GM23248 (cell line): ENCODE results near the gene DCANP1. TPM values are rescaled to one million over a fixed set of nuclear protein-coding genes. Genes with fewer than 3 reads are reported as not detected.

Experiments
- DNase-seq: peaks from one replicate; pipeline ENCODE4 v3.0.0-alpha.2; 2015
- H2AFZ ChIP-seq: fragments of 200-600 bp; sonication (generic); 2 replicates; pipeline ENCODE4 v1.6.1; 2016; ENCODE audit warnings: antibody characterized with exemption
- H3F3A ChIP-seq: fragments of 200-600 bp; sonication (generic); 2 replicates; pipeline ENCODE4 v1.6.1; 2016; ENCODE audit warnings: mild to moderate bottlenecking, antibody characterized with exemption, mixed run types; ENCODE audit not compliant: insufficient read depth
- H3K27ac ChIP-seq: fragments of 200-600 bp; sonication (generic); 2 replicates; pipeline ENCODE4 v1.5.1; 2016; ENCODE audit warnings: mild to moderate bottlenecking
- H3K27me3 ChIP-seq: fragments of 200-600 bp; sonication (generic); replicated peaks from 2 replicates; pipeline ENCODE4 v1.6.1; 2016; ENCODE audit warnings: mild to moderate bottlenecking; ENCODE audit not compliant: insufficient read depth
- H3K36me3 ChIP-seq: fragments of 200-600 bp; sonication (generic); 2 replicates; pipeline ENCODE4 v1.6.1; 2016; ENCODE audit warnings: low read depth, mild to moderate bottlenecking
- H3K4me1 ChIP-seq: fragments of 200-600 bp; sonication (generic); 2 replicates; pipeline ENCODE4 v1.6.1; 2016; ENCODE audit warnings: mild to moderate bottlenecking; ENCODE audit not compliant: insufficient read depth
- H3K4me2 ChIP-seq: fragments of 200-600 bp; sonication (generic); one replicate; pipeline ENCODE4 v1.6.1; 2016; ENCODE audit warnings: mild to moderate bottlenecking; ENCODE audit not compliant: unreplicated experiment
- H3K4me3 ChIP-seq: fragments of 200-600 bp; sonication (generic); 2 replicates; pipeline ENCODE4 v1.5.1; 2016; ENCODE audit warnings: mild to moderate bottlenecking
- H3K79me2 ChIP-seq: fragments of 200-600 bp; sonication (generic); 2 replicates; pipeline ENCODE4 v1.6.1; 2016; ENCODE audit warnings: mild to moderate bottlenecking; ENCODE audit not compliant: insufficient read depth
- H3K9ac ChIP-seq: fragments of 200-600 bp; sonication (generic); 2 replicates; pipeline ENCODE4 v1.6.1; 2016; ENCODE audit warnings: mild to moderate bottlenecking
- H3K9me2 ChIP-seq: fragments of 200-600 bp; sonication (generic); 2 replicates; pipeline ENCODE4 v1.6.1; 2016; ENCODE audit warnings: mixed run types, mild to moderate bottlenecking, moderate library complexity; ENCODE audit not compliant: insufficient read depth
- H3K9me3 ChIP-seq: fragments of 200-600 bp; sonication (generic); one replicate; pipeline ENCODE4 v1.6.1; 2017; ENCODE audit warnings: low read depth
- H4K20me1 ChIP-seq: fragments of 200-600 bp; sonication (generic); 2 replicates; pipeline ENCODE4 v1.6.0; 2016; ENCODE audit not compliant: insufficient read depth
- EZH2 ChIP-seq: fragments of 200-600 bp; sonication (generic); IDR thresholded peaks from 2 replicates; pipeline ENCODE4 v1.6.1; 2018; ENCODE audit warnings: antibody characterized with exemption, mild to moderate bottlenecking; ENCODE audit not compliant: insufficient read depth, poor library complexity, severe bottlenecking
- EZH2phosphoT487 ChIP-seq: fragments of 200-600 bp; sonication (generic); IDR thresholded peaks from 2 replicates; pipeline ENCODE4 v1.6.1; 2018; ENCODE audit warnings: antibody characterized with exemption, moderate library complexity, mild to moderate bottlenecking, low read depth; ENCODE audit not compliant: insufficient read depth
- WGBS, 2 experiments: methylation state at CpG; one replicate each; pipeline ENCODE4 v1.1.6; 2015 to 2017; ENCODE audit warnings: low lambda C conversion rate in 2 of 2, low coverage in 1 of 2; ENCODE audit errors: missing lambda C conversion rate in 2 of 2; 5-methylcytosine and 5-hydroxymethylcytosine counted together
- in situ Hi-C: fragments of 300-500 bp; cut with MboI; formaldehyde crosslinking; loops from 2 replicates; pipeline ENCODE4 v1.15.0; 2020
- polyA plus RNA-seq: library from polyadenylated mRNA; unstranded; fragments of >200 nt; fragmentation: Nextera tagmentation; extraction: Ambion mirVana; gene quantifications from 2 replicates; pipeline ENCODE4 v1.2.1, GENCODE V29; 2016
- total RNA-seq: library from RNA; depleted of rRNA; stranded (reverse); fragments of >200 nt; shearing (Covaris generic); gene quantifications from 2 replicates; pipeline ENCODE4 v1.2.3, GENCODE V29; 2014

DCANP1 gene
- total and polyA plus RNA-seq, 2 experiments from 2014 or later, result not detected

GRCh38 chr5:135422419-135422818 is 24.7 kb downstream of the DCANP1 start:
- H3K9ac ChIP-seq, result no peak overlapping the region
- H3K79me2 ChIP-seq, result no peaks in the 10 kb centered on the region

GRCh38 chr5:135417083-135417482 is 30.1 kb downstream of the DCANP1 start:
- Histone ChIP-seq H2AFZ (no peak overlapping the region), H3K4me3 (no peak overlapping the region), H4K20me1 (no peaks in the 10 kb centered on the region), H3F3A (no peaks in the 10 kb centered on the region), H3K9me3 (no peaks in the 10 kb centered on the region), H3K27me3 (peaks cover 21% of the 10 kb centered on the region), H3K4me1 (no peaks in the 10 kb centered on the region), H3K36me3 (no peaks in the 10 kb centered on the region), H3K4me2 (no peak overlapping the region), H3K27ac (no peak overlapping the region), H3K9ac (no peak overlapping the region), H3K9me2 (no peaks in the 10 kb centered on the region), H3K79me2 (no peaks in the 10 kb centered on the region)
- TF ChIP-seq EZH2 (no peak), EZH2phosphoT487 (no peak)
- in situ Hi-C loops, result no loop called here
- DNase-seq, result no peak

More at GRCh38 chr5:135422419-135422818, 24.7 kb downstream of the DCANP1 start:
- Histone ChIP-seq H3K4me2 (no peak overlapping the region), H4K20me1 (no peaks in the 10 kb centered on the region), H3K9me2 (no peaks in the 10 kb centered on the region), H3K4me1 (no peaks in the 10 kb centered on the region), H3K27ac (no peak overlapping the region), H3K4me3 (no peak overlapping the region), H3K36me3 (no peaks in the 10 kb centered on the region), H2AFZ (no peak overlapping the region), H3F3A (no peaks in the 10 kb centered on the region), H3K9me3 (no peaks in the 10 kb centered on the region), H3K27me3 (peaks cover 14% of the 10 kb centered on the region)
- DNase-seq, result no peak
- in situ Hi-C loops, result no loop called here
- TF ChIP-seq EZH2phosphoT487 (no peak), EZH2 (no peak)

- 72 to 77% methylated on average over 2 of the region's 2 CpGs for WGBS, 2 experiments
- peaks cover 4% of the 10 kb centered on the region for H3K4me1 ChIP-seq
- in situ Hi-C loops, result no loop called here
These were observed 42.1 kb downstream of the DCANP1 start for GRCh38 chr5:135405082-135405481.

GRCh38 chr5:135402031-135402430 is 45.1 kb downstream of the DCANP1 start:
- TF ChIP-seq EZH2, result no peak
- TF ChIP-seq EZH2phosphoT487, result no peak
- WGBS, 2 experiments, result 72 to 80% methylated on average over 2 of the region's 2 CpGs

More at GRCh38 chr5:135405082-135405481, 42.1 kb downstream of the DCANP1 start:
- Histone ChIP-seq H3F3A (no peaks in the 10 kb centered on the region), H3K27me3 (no peaks in the 10 kb centered on the region), H4K20me1 (no peaks in the 10 kb centered on the region), H3K27ac (no peak overlapping the region), H3K9me2 (no peaks in the 10 kb centered on the region), H3K4me3 (no peak overlapping the region), H3K36me3 (no peaks in the 10 kb centered on the region), H2AFZ (no peak overlapping the region), H3K79me2 (no peaks in the 10 kb centered on the region), H3K9me3 (no peaks in the 10 kb centered on the region), H3K4me2 (no peak overlapping the region), H3K9ac (no peak overlapping the region)
- no peak for DNase-seq
- TF ChIP-seq EZH2phosphoT487 (no peak), EZH2 (no peak)

GRCh38 chr5:135400866-135401265 is 46.3 kb downstream of the DCANP1 start:
- TF ChIP-seq EZH2 (no peak), EZH2phosphoT487 (no peak)
- DNase-seq, result no peak
- peaks cover 29% of the 10 kb centered on the region for H3K79me2 ChIP-seq
- no peaks in the 10 kb centered on the region for H3K36me3 ChIP-seq
- H3F3A ChIP-seq, result 0 out of 2 replicates have a peak, but pooled peaks cover 2% of the 10 kb centered on the region
- H3K9me2 ChIP-seq, result no peaks in the 10 kb centered on the region
- H3K27ac ChIP-seq, result no peak overlapping the region
- no peaks in the 10 kb centered on the region for H4K20me1 ChIP-seq
- no peaks in the 10 kb centered on the region for H3K27me3 ChIP-seq
- in situ Hi-C loops, result no loop called here
- no peak overlapping the region for H3K4me3 ChIP-seq
- H3K9me3 ChIP-seq, result no peaks in the 10 kb centered on the region
- 73 to 82% methylated on average over 5 of the region's 5 CpGs for WGBS, 2 experiments
- peaks cover 16% of the 10 kb centered on the region for H3K4me1 ChIP-seq
- no peak overlapping the region for H2AFZ ChIP-seq
- no peak overlapping the region for H3K9ac ChIP-seq
- no peak overlapping the region for H3K4me2 ChIP-seq

More at GRCh38 chr5:135402031-135402430, 45.1 kb downstream of the DCANP1 start:
- Histone ChIP-seq H4K20me1 (no peaks in the 10 kb centered on the region), H3K4me2 (no peak overlapping the region), H3K9me2 (no peaks in the 10 kb centered on the region), H3F3A (no peaks in the 10 kb centered on the region), H3K79me2 (peaks cover 18% of the 10 kb centered on the region), H3K9ac (no peak overlapping the region), H3K36me3 (no peaks in the 10 kb centered on the region), H3K9me3 (no peaks in the 10 kb centered on the region), H3K4me1 (peaks cover 13% of the 10 kb centered on the region), H2AFZ (no peak overlapping the region), H3K27me3 (no peaks in the 10 kb centered on the region), H3K4me3 (no peak overlapping the region), H3K27ac (no peak overlapping the region)
- in situ Hi-C loops, result no loop called here
- DNase-seq, result no peak
